ENCODE data around the gene C21orf91. TPM values are rescaled to one million over a fixed set of nuclear protein-coding genes. Genes with fewer than 3 reads are reported as not detected.

The C21orf91 gene
- total RNA-seq, 6 donors from 2014 or later = 2.2 to 18.3 (median 15.4) TPM

DNA sequence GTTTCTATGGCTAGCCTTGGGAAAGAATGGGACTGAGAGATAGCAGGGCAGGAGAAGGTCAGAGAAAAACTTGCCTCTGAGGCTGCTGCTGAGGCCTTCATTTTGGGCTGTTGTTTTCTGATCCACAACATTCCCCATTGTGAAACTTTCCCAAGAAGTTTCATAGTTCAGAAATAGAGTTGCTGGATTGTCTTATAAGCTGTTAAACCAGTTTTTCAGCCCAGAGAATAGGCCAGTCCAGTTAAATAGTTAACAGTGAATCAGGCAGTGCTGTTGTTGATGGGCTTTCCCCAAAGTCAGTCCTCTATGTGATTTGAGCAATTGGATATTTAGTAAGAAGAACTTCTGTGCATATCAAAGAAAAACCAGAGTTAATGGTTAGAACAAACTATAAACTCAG, 77.0 kb downstream of the C21orf91 start:
- Histone ChIP-seq H3K4me1 (peaks cover 0 to 5% (median 1%) of the 10 kb centered on the region in 4 donors), H3K4me3 (no peak overlapping the region), H3K9me3 (peaks cover 0 to 7% (median 1%) of the 10 kb centered on the region in 4 donors), H3K36me3 (no peaks in the 10 kb centered on the region), H3K27me3 (no peaks in the 10 kb centered on the region), H3K27ac (no peak overlapping the region)
- no peak for DNase-seq
- TF ChIP-seq POLR2AphosphoS5 (IDR thresholded peaks at IDR 0.05) (no peak), POLR2A (IDR thresholded peaks at IDR 0.05) (no peak), EP300 (IDR thresholded peaks at IDR 0.05) (no peak)
- TF ChIP-seq, protein P1, sequence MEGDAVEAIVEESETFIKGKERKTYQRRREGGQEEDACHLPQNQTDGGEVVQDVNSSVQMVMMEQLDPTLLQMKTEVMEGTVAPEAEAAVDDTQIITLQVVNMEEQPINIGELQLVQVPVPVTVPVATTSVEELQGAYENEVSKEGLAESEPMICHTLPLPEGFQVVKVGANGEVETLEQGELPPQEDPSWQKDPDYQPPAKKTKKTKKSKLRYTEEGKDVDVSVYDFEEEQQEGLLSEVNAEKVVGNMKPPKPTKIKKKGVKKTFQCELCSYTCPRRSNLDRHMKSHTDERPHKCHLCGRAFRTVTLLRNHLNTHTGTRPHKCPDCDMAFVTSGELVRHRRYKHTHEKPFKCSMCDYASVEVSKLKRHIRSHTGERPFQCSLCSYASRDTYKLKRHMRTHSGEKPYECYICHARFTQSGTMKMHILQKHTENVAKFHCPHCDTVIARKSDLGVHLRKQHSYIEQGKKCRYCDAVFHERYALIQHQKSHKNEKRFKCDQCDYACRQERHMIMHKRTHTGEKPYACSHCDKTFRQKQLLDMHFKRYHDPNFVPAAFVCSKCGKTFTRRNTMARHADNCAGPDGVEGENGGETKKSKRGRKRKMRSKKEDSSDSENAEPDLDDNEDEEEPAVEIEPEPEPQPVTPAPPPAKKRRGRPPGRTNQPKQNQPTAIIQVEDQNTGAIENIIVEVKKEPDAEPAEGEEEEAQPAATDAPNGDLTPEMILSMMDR (IDR thresholded peaks at IDR 0.05) = no peak
- no peak for ATAC-seq (ENCODE audit: low FRiP score in 2 of 2)

Other genes with a start within 250 kb of the C21orf91 start
- 100 to 1,000 TPM in 3 of 6 donors, 10 to 100 TPM in 3; 50.7 to 189 (median 88.3) TPM for gene BTG3, start 206.5 kb downstream of the C21orf91 start, total RNA-seq

Data from upper lobe of left lung (tissue), 6 donors.